ENCODE results near the gene MAP3K5.

DNA sequence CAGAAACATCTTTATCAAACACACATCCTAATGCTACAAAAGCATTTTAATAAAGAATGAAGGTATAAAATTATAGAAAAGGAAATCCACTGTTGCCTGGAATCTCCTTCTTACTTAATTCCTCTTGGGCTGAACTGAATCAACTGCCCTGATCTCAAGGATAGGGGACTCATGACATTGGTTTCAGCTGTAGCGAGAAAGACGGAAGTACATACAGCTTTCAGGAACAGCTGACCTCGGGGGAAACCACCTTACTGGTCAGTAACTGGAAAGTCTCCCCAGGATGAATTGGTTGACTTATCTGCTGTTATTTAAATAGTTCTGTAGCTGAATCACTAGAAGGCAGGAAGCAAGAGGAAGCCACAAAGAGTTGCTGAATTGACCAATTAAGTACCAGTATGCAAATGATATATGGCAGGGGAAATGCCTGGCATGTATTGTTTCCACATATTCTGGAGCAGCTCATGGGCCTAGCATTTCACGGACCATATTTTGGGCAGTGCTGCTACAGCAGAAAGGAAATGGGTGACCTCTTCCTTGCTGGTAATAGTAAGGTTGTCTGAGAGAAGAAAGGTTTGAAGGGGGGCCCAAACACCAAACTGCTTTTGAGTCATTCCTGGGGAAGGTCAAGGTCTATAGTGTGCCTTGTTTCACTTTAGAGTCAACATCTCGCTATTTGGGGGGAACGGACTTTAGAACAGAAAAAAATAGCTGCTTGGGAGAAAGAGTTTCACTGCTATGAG is 198.4 kb downstream of the MAP3K5 start:
- TF ChIP-seq, protein P1, sequence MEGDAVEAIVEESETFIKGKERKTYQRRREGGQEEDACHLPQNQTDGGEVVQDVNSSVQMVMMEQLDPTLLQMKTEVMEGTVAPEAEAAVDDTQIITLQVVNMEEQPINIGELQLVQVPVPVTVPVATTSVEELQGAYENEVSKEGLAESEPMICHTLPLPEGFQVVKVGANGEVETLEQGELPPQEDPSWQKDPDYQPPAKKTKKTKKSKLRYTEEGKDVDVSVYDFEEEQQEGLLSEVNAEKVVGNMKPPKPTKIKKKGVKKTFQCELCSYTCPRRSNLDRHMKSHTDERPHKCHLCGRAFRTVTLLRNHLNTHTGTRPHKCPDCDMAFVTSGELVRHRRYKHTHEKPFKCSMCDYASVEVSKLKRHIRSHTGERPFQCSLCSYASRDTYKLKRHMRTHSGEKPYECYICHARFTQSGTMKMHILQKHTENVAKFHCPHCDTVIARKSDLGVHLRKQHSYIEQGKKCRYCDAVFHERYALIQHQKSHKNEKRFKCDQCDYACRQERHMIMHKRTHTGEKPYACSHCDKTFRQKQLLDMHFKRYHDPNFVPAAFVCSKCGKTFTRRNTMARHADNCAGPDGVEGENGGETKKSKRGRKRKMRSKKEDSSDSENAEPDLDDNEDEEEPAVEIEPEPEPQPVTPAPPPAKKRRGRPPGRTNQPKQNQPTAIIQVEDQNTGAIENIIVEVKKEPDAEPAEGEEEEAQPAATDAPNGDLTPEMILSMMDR (IDR thresholded peaks at IDR 0.05; ENCODE audit: insufficient read depth, low read depth, low read length), result no peak
- no peak for TF ChIP-seq EZH2 (IDR thresholded peaks at IDR 0.05; ENCODE audit: insufficient read depth, low read length)
